ENCODE measurements around the gene CELF5.

The CELF5 gene

GRCh38 chr19:3309724-3310123 lies 85.3 kb downstream of the CELF5 start:
- Histone ChIP-seq H3K27me3 (replicated peaks; ENCODE audit: control insufficient read depth, insufficient read depth, low read length) (peaks cover 46% of the 10 kb centered on the region), H3K36me3 (ENCODE audit: control insufficient read depth, insufficient read depth, low read length, severe bottlenecking) (no peaks in the 10 kb centered on the region), H3K4me1 (ENCODE audit: control insufficient read depth, insufficient read depth, low read length) (peaks cover 6% of the 10 kb centered on the region), H3K9me3 (ENCODE audit: control insufficient read depth, low read length) (no peaks in the 10 kb centered on the region), H3K4me3 (ENCODE audit: low read length) (no peak overlapping the region), H3K9ac (ENCODE audit: low read length) (no peak overlapping the region)
- DNase-seq (ENCODE audit: low read depth), result no peak

GRCh38 chr19:3310280-3310679 lies 85.8 kb downstream of the CELF5 start:
- no peaks in the 10 kb centered on the region for H3K36me3 ChIP-seq (ENCODE audit: control insufficient read depth, insufficient read depth, low read length, severe bottlenecking)
- no peak overlapping the region for H3K9ac ChIP-seq (ENCODE audit: low read length)
- no peaks in the 10 kb centered on the region for H3K9me3 ChIP-seq (ENCODE audit: control insufficient read depth, low read length)
- no peak overlapping the region for H3K4me3 ChIP-seq (ENCODE audit: low read length)
- H3K4me1 ChIP-seq (ENCODE audit: control insufficient read depth, insufficient read depth, low read length), result peaks cover under 1% of the 10 kb centered on the region
- H3K27me3 ChIP-seq (replicated peaks; ENCODE audit: control insufficient read depth, insufficient read depth, low read length), result peaks cover 46% of the 10 kb centered on the region
- DNase-seq (ENCODE audit: low read depth), result no peak

GRCh38 chr19:3310711-3311110 lies 86.2 kb downstream of the CELF5 start:
- no peak overlapping the region for H3K4me3 ChIP-seq (ENCODE audit: low read length)
- no peak for DNase-seq (ENCODE audit: low read depth)
- H3K36me3 ChIP-seq (ENCODE audit: control insufficient read depth, insufficient read depth, low read length, severe bottlenecking), result no peaks in the 10 kb centered on the region
- peaks cover 46% of the 10 kb centered on the region for H3K27me3 ChIP-seq (replicated peaks; ENCODE audit: control insufficient read depth, insufficient read depth, low read length)
- H3K9ac ChIP-seq (ENCODE audit: low read length), result no peak overlapping the region
- no peaks in the 10 kb centered on the region for H3K9me3 ChIP-seq (ENCODE audit: control insufficient read depth, low read length)
- H3K4me1 ChIP-seq (ENCODE audit: control insufficient read depth, insufficient read depth, low read length), result no peaks in the 10 kb centered on the region

- Histone ChIP-seq H3K9ac (ENCODE audit: low read length) (no peak overlapping the region), H3K4me1 (ENCODE audit: control insufficient read depth, insufficient read depth, low read length) (no peaks in the 10 kb centered on the region), H3K9me3 (ENCODE audit: control insufficient read depth, low read length) (no peaks in the 10 kb centered on the region), H3K4me3 (ENCODE audit: low read length) (no peak overlapping the region), H3K36me3 (ENCODE audit: control insufficient read depth, insufficient read depth, low read length, severe bottlenecking) (no peaks in the 10 kb centered on the region), H3K27me3 (replicated peaks; ENCODE audit: control insufficient read depth, insufficient read depth, low read length) (peaks cover 38% of the 10 kb centered on the region)
- DNase-seq (ENCODE audit: low read depth), result no peak
Observed at GRCh38 chr19:3313199-3313575, 88.7 kb downstream of the CELF5 start.

- peaks cover 5% of the 10 kb centered on the region for H3K4me1 ChIP-seq (ENCODE audit: control insufficient read depth, insufficient read depth, low read length)
- peaks cover 26% of the 10 kb centered on the region for H3K27me3 ChIP-seq (replicated peaks; ENCODE audit: control insufficient read depth, insufficient read depth, low read length)
- H3K9ac ChIP-seq (ENCODE audit: low read length), result no peak overlapping the region
- H3K9me3 ChIP-seq (ENCODE audit: control insufficient read depth, low read length), result no peaks in the 10 kb centered on the region
- no peak for DNase-seq (ENCODE audit: low read depth)
- no peak overlapping the region for H3K4me3 ChIP-seq (ENCODE audit: low read length)
- H3K36me3 ChIP-seq (ENCODE audit: control insufficient read depth, insufficient read depth, low read length, severe bottlenecking), result no peaks in the 10 kb centered on the region
Observed at GRCh38 chr19:3314962-3315675, 90.7 kb downstream of the CELF5 start.

GRCh38 chr19:3315676-3315973 lies 91.2 kb downstream of the CELF5 start:
- Histone ChIP-seq H3K27me3 (replicated peaks; ENCODE audit: control insufficient read depth, insufficient read depth, low read length) (peaks cover 24% of the 10 kb centered on the region), H3K9ac (ENCODE audit: low read length) (no peak overlapping the region), H3K36me3 (ENCODE audit: control insufficient read depth, insufficient read depth, low read length, severe bottlenecking) (no peaks in the 10 kb centered on the region), H3K4me3 (ENCODE audit: low read length) (no peak overlapping the region), H3K9me3 (ENCODE audit: control insufficient read depth, low read length) (no peaks in the 10 kb centered on the region), H3K4me1 (ENCODE audit: control insufficient read depth, insufficient read depth, low read length) (peaks cover 5% of the 10 kb centered on the region)
- DNase-seq (ENCODE audit: low read depth), result no peak

- no peaks in the 10 kb centered on the region for H3K36me3 ChIP-seq (ENCODE audit: control insufficient read depth, insufficient read depth, low read length, severe bottlenecking)
Observed at GRCh38 chr19:3316132-3316648, 91.7 kb downstream of the CELF5 start.

GRCh38 chr19:3316659-3317207 lies 92.3 kb downstream of the CELF5 start:
- Histone ChIP-seq H3K36me3 (ENCODE audit: control insufficient read depth, insufficient read depth, low read length, severe bottlenecking) (no peaks in the 10 kb centered on the region), H3K4me3 (ENCODE audit: low read length) (no peak overlapping the region), H3K27me3 (replicated peaks; ENCODE audit: control insufficient read depth, insufficient read depth, low read length) (peaks cover 29% of the 10 kb centered on the region), H3K9me3 (ENCODE audit: control insufficient read depth, low read length) (no peaks in the 10 kb centered on the region), H3K9ac (ENCODE audit: low read length) (no peak overlapping the region), H3K4me1 (ENCODE audit: control insufficient read depth, insufficient read depth, low read length) (peaks cover 5% of the 10 kb centered on the region)
- DNase-seq (ENCODE audit: low read depth), result no peak

More at GRCh38 chr19:3316132-3316648, 91.7 kb downstream of the CELF5 start:
- H3K4me3 ChIP-seq (ENCODE audit: low read length), result no peak overlapping the region
- no peak overlapping the region for H3K9ac ChIP-seq (ENCODE audit: low read length)
- peaks cover 5% of the 10 kb centered on the region for H3K4me1 ChIP-seq (ENCODE audit: control insufficient read depth, insufficient read depth, low read length)
- peaks cover 28% of the 10 kb centered on the region for H3K27me3 ChIP-seq (replicated peaks; ENCODE audit: control insufficient read depth, insufficient read depth, low read length)
- DNase-seq (ENCODE audit: low read depth), result no peak
- H3K9me3 ChIP-seq (ENCODE audit: control insufficient read depth, low read length), result no peaks in the 10 kb centered on the region

GRCh38 chr19:3319643-3320353 lies 95.3 kb downstream of the CELF5 start:
- Histone ChIP-seq H3K9me3 (ENCODE audit: control insufficient read depth, low read length) (no peaks in the 10 kb centered on the region), H3K27me3 (replicated peaks; ENCODE audit: control insufficient read depth, insufficient read depth, low read length) (peaks cover 24% of the 10 kb centered on the region), H3K4me1 (ENCODE audit: control insufficient read depth, insufficient read depth, low read length) (peaks cover 5% of the 10 kb centered on the region), H3K4me3 (ENCODE audit: low read length) (no peak overlapping the region), H3K36me3 (ENCODE audit: control insufficient read depth, insufficient read depth, low read length, severe bottlenecking) (no peaks in the 10 kb centered on the region), H3K9ac (ENCODE audit: low read length) (no peak overlapping the region)
- no peak for DNase-seq (ENCODE audit: low read depth)

- no peak for DNase-seq (ENCODE audit: low read depth)
- H3K27me3 ChIP-seq (replicated peaks; ENCODE audit: control insufficient read depth, insufficient read depth, low read length), result peaks cover 24% of the 10 kb centered on the region
- H3K9me3 ChIP-seq (ENCODE audit: control insufficient read depth, low read length), result no peaks in the 10 kb centered on the region
Observed at GRCh38 chr19:3320354-3320670, 95.9 kb downstream of the CELF5 start.

GRCh38 chr19:3320853-3321252 lies 96.4 kb downstream of the CELF5 start:
- Histone ChIP-seq H3K9me3 (ENCODE audit: control insufficient read depth, low read length) (no peaks in the 10 kb centered on the region), H3K4me1 (ENCODE audit: control insufficient read depth, insufficient read depth, low read length) (peaks cover 5% of the 10 kb centered on the region), H3K4me3 (ENCODE audit: low read length) (no peak overlapping the region), H3K27me3 (replicated peaks; ENCODE audit: control insufficient read depth, insufficient read depth, low read length) (peaks cover 24% of the 10 kb centered on the region), H3K9ac (ENCODE audit: low read length) (no peak overlapping the region), H3K36me3 (ENCODE audit: control insufficient read depth, insufficient read depth, low read length, severe bottlenecking) (no peaks in the 10 kb centered on the region)
- DNase-seq (ENCODE audit: low read depth), result no peak

More at GRCh38 chr19:3320354-3320670, 95.9 kb downstream of the CELF5 start:
- no peak overlapping the region for H3K9ac ChIP-seq (ENCODE audit: low read length)
- H3K36me3 ChIP-seq (ENCODE audit: control insufficient read depth, insufficient read depth, low read length, severe bottlenecking), result no peaks in the 10 kb centered on the region
- H3K4me3 ChIP-seq (ENCODE audit: low read length), result no peak overlapping the region
- peaks cover 5% of the 10 kb centered on the region for H3K4me1 ChIP-seq (ENCODE audit: control insufficient read depth, insufficient read depth, low read length)
